RPMI7951 (cell line): Measurements from ENCODE around the gene CPA5. TPM values are rescaled to one million over a fixed set of nuclear protein-coding genes. Genes with fewer than 3 reads are reported as not detected.
"Not testable (repeated sequence)": the region's sequence is repeated elsewhere in the genome, so short reads cannot be mapped to it uniquely, and the experiment has no call there.

ENCODE experiments used
- DNase-seq: peaks from one replicate; pipeline ENCODE4 v3.0.0-alpha.2; 2012; ENCODE audit warnings: low read depth
- total RNA-seq: library from RNA; depleted of rRNA; stranded (reverse); fragments of >200 nt; shearing (Covaris generic); gene quantifications from 2 replicates; pipeline ENCODE4 v1.2.3, GENCODE V29; 2014

The CPA5 gene
- total RNA-seq, 1 experiment from 2014 or later = 0.12 TPM

DNA sequence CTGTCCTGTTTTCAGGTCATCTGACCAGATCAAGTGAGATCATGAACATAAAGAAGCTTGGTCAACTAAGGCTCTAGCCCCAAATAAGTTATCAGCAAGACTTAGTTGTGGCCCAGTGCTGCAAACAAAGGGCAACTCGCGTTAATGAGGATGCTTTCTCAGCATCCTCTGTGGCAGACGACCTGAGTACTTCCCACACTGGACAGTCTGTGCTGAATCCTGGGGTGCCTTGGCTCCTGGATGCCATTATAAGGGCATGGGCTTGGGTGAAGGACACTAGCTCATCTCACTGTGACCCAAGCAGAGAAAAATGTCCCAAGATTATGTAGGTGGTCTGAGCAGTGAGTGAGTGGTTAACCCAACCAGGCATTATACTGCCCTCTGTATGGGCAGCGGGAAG, 13.9 kb downstream of the CPA5 start:
- DNase-seq = no peak

GRCh38 chr7:130359276-130359857, 14.8 kb downstream of the CPA5 start:
- DNase-seq = no peak

DNA sequence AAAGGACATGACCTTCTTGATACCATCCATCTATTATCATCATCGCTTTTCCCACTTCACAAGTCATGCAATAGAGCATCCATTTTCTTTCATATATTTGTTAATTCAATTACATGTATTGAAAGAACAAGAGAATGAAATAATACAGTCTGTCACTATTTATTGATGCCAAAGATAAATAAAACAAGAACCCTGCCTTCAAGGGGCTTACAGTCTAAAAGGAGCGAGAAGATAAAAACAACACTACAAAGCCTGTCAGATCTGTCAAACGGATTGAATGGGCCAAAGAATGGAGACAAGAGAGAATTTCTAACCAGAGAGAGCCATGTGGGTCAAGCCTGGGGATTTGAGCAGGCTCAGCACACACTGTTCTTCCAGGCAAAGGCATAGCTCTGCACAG, 15.9 kb downstream of the CPA5 start:
- DNase-seq = no peak

- DNase-seq = no peak
Measured at GRCh38 chr7:130361681-130362080, 17.1 kb downstream of the CPA5 start.

DNA sequence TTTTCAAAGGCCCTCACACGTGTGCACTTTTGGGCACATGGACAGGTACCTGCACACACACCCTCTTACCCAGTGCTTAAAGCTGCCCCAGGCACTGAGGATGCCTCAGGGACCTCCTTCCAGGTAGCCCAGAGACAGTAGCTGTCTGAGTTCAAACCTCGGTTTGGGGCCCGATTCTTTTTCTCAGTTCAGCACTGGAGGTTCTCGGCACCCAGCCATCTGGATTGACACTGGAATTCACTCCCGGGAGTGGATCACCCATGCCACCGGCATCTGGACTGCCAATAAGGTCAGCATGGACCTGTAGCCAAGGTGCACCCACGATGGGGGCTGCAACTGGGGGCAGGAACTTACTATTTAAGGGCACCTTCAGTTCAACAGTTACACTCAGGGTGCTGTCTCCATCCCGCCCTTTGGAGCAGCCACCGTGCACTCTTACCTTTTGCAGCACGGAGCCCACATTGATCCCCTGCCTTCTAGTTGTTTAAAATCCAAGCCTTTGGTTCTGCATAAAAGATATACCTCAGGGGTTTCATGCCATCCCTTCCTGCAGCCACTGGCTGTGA, 17.7 kb downstream of the CPA5 start:
- no peak for DNase-seq

- peak; percentile 97 for DNase-seq
Measured at GRCh38 chr7:130363026-130363847, 18.6 kb downstream of the CPA5 start.

DNA sequence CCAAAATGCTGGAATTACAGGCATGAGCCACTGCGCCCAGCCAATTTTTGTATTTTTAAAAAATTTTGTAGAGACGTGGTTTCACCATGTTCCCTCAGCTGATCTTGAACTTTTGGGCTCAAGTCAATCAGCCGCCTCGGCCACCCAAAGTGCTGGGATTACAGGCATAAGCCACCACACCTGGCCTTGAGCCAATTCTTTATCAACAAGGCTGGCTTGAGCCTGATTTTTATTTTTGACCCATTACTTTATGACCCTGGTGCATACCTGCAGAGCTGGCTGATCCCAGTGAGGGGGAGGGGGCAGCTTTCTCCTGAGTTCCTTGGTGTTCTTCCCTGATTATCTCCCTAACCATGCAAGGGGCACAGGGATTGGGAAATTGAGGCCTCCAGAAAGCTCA, 19.8 kb downstream of the CPA5 start:
- DNase-seq = no peak

DNA sequence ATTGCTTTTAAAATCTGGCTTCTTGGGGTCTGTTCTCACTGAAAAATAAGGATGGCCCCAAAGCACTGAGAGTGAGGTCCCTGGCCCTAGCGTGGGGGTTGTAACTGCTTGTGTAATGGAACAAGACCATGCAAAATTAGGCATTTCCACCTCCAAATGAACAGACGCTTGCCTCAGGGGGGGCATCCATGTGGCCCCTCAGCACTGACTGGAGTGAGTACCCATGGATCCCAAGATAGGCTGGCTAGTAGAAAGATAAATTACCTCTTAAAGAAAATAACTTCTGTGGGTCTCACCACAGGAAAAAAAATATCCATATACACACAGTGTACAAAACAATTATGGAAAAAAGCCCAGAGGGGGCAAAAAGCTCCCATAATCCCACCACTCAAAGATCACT, 20.5 kb downstream of the CPA5 start:
- peak; percentile 49 for DNase-seq

- peak; percentile 88 for DNase-seq
Measured at GRCh38 chr7:130365511-130366441, 21.2 kb downstream of the CPA5 start.

GRCh38 chr7:130366564-130366963, 21.9 kb downstream of the CPA5 start:
- DNase-seq = no peak

GRCh38 chr7:130367088-130367755, 22.6 kb downstream of the CPA5 start:
- no peak for DNase-seq

- DNase-seq = no peak
Measured at GRCh38 chr7:130367836-130368746, 23.5 kb downstream of the CPA5 start.

DNA sequence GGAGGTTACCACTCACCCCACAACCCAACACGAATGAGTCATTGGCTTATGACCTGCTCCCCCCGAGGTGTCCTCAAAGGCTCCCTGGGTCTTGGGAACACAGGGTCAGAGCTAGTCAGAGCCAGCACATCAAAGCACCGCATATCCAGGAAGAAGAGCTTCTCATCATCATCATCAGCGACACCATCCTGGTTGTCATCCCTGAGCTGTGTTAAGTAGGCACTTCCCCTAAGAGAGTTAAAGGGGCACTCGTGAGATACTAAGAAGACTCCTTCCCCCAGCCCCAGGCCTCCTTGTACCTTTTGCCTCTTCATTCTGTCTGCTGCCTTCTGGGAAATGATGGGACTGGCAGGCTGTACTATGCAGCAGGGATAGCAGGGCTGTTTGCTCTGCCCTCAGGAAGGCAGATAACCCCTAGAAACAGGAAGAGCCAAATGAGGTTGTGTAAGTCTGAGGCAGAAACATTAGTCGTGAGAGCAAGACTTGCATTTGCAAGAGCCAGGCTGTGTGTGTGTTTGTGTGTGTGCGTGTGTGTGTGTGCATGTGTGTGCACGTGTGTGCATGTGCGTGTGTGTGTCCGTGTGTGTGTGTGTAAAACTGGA, 24.6 kb downstream of the CPA5 start:
- peak; percentile 39 for DNase-seq

- DNase-seq = no peak
Measured at GRCh38 chr7:130369831-130370550, 25.4 kb downstream of the CPA5 start.

- DNase-seq = peak; percentile 77
Measured at GRCh38 chr7:130371046-130371445, 26.4 kb downstream of the CPA5 start.

DNA sequence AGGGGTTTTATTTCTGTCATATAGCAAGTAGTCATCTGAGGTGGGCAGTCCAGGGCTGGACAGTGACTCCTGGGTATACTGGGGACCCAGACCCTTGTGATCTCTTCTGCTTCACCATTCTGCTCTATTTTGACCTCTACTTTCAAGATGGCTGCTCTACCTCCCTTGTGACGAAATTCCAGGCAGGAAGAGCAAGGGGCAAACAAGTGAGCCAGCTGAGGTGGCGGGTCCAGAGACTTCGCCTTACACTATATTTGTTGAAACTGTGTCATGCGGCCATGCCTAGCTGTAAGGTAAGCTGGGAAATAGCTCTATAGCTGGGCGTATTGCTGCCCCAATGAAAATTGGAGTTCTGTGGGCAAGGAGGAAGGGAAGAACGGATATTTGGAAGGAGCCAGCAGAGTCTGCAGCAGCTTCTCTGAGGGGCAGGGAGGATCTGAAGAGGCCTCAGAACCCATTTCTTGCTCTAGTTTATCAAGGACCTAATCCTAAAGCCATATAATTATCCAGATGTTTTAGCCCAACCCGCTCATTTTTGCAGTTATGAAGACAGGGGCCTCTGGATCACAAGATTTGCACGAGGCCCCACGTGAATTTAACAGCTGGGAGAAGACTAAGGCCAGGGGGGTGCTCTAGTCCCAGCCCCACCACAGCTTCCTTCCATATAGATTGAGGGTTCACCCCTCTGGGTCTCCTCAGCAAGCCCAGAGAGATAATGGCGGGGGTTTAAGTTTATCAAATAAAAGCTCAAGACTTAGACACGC, 28.0 kb downstream of the CPA5 start:
- no peak for DNase-seq

- DNase-seq = no peak
Measured at GRCh38 chr7:130374507-130374906, 29.9 kb downstream of the CPA5 start.

- not testable (repeated sequence) for DNase-seq
Measured at GRCh38 chr7:130376461-130376860, 31.8 kb downstream of the CPA5 start.

- DNase-seq = no peak
Measured at GRCh38 chr7:130377178-130377577, 32.6 kb downstream of the CPA5 start.
